ENCODE measurements around the gene TBC1D16.

DNA sequence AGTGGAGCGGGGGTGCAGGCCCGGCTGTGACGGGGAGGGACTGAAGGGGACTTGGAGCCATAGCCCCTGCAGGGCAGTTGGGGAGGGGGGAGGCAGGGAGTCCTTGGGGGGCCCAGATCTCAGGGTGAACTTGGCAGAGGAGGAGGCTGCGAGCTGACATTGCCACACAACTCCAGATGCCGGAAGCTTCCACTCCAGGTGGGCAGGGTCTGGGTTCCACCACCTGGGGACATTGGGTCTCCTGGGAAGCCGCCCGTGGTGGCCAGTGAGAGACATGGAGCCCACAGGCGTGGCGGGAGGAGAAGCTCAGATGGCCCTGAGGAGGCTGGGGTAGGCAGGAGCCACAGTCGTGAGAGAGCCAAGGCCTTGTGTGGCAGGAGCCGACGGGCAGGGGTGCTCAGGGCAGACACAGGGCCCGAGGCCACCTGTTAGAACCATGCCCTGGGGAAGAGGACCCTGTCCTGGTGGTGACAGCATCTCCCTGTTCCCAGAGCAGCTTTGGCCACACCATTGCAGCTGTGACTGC is 47.5 kb upstream of the TBC1D16 start:
- TF ChIP-seq, protein P1, sequence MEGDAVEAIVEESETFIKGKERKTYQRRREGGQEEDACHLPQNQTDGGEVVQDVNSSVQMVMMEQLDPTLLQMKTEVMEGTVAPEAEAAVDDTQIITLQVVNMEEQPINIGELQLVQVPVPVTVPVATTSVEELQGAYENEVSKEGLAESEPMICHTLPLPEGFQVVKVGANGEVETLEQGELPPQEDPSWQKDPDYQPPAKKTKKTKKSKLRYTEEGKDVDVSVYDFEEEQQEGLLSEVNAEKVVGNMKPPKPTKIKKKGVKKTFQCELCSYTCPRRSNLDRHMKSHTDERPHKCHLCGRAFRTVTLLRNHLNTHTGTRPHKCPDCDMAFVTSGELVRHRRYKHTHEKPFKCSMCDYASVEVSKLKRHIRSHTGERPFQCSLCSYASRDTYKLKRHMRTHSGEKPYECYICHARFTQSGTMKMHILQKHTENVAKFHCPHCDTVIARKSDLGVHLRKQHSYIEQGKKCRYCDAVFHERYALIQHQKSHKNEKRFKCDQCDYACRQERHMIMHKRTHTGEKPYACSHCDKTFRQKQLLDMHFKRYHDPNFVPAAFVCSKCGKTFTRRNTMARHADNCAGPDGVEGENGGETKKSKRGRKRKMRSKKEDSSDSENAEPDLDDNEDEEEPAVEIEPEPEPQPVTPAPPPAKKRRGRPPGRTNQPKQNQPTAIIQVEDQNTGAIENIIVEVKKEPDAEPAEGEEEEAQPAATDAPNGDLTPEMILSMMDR (IDR thresholded peaks at IDR 0.05): no peak
- TF ChIP-seq POLR2A (IDR thresholded peaks at IDR 0.05): no peak

All from lower leg skin (tissue), 3 donors.